MM.1S (cell line): ENCODE measurements around the gene SLC48A1.

Experiments
- EZH2 ChIP-seq: fragments of 300-600 bp; sonication (generic); optimal IDR thresholded peaks from 2 replicates; pipeline ENCODE3; 2017; ENCODE audit warnings: low read depth, mild to moderate bottlenecking, antibody characterized with exemption, low read length, mixed read lengths
- EZH2phosphoT487 ChIP-seq: fragments of 300-600 bp; sonication (generic); IDR thresholded peaks from 2 replicates; pipeline ENCODE4 v1.6.1; 2018; ENCODE audit warnings: antibody characterized with exemption, low read length
- TF ChIP-seq, protein P1 (sequence below): fragments of 300-600 bp; sonication (generic); IDR thresholded peaks from 2 replicates; pipeline ENCODE4 v1.5.1; 2016; ENCODE audit warnings: antibody characterized with exemption, low read length, mixed read lengths

DNA sequence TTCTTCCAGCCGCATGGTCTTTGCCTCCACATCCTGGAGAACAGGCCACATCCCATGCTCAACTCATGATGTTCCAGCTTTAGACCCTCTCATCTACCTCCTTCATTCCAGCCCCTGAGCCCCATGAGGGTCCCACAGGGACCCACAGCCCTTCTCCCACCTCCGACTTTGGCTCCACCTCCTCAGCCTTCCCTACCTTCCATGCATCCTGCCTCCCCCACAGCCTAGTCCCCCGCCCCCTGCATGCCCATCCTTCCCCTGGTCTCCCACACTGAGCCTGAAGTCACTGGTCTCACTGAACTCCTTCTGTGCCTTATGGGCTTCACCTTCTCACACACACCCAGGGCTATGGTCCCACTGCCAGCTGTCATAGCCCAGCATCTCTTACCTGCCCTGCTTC is 24.1 kb upstream of the SLC48A1 start:
- TF ChIP-seq, protein P1, sequence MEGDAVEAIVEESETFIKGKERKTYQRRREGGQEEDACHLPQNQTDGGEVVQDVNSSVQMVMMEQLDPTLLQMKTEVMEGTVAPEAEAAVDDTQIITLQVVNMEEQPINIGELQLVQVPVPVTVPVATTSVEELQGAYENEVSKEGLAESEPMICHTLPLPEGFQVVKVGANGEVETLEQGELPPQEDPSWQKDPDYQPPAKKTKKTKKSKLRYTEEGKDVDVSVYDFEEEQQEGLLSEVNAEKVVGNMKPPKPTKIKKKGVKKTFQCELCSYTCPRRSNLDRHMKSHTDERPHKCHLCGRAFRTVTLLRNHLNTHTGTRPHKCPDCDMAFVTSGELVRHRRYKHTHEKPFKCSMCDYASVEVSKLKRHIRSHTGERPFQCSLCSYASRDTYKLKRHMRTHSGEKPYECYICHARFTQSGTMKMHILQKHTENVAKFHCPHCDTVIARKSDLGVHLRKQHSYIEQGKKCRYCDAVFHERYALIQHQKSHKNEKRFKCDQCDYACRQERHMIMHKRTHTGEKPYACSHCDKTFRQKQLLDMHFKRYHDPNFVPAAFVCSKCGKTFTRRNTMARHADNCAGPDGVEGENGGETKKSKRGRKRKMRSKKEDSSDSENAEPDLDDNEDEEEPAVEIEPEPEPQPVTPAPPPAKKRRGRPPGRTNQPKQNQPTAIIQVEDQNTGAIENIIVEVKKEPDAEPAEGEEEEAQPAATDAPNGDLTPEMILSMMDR, result no peak
- TF ChIP-seq EZH2 (no peak), EZH2phosphoT487 (no peak)
